H9 (cell line): ENCODE measurements around the gene TBPL1. TPM values are rescaled to one million over a fixed set of nuclear protein-coding genes. Genes with fewer than 3 reads are reported as not detected.

Experiments
- DNase-seq: peaks from one replicate; pipeline ENCODE4 v3.0.0-alpha.2; 2017
- H2AFZ ChIP-seq: one replicate; pipeline ENCODE4 v1.6.1; 2013; ENCODE audit warnings: mild to moderate bottlenecking, low read length, control low read depth, moderate library complexity
- H2AK5ac ChIP-seq: 2 replicates; pipeline ENCODE4 v1.6.1; 2013; ENCODE audit warnings: low read length, control low read depth, mixed read lengths; ENCODE audit not compliant: insufficient read length
- H2BK120ac ChIP-seq: one replicate; pipeline ENCODE4 v1.6.1; 2013; ENCODE audit warnings: low read depth, mild to moderate bottlenecking, low read length, control low read depth, inconsistent platforms; ENCODE audit not compliant: poor library complexity, severe bottlenecking
- H2BK12ac ChIP-seq: 2 replicates; pipeline ENCODE4 v1.6.1; 2013; ENCODE audit warnings: low read length, control low read depth, mixed read lengths, low read depth; ENCODE audit not compliant: insufficient read length
- H2BK15ac ChIP-seq: 2 replicates; pipeline ENCODE4 v1.6.1; 2013; ENCODE audit warnings: low read depth, low read length, control low read depth
- H2BK20ac ChIP-seq: one replicate; pipeline ENCODE4 v1.6.1; 2013; ENCODE audit warnings: low read depth, mild to moderate bottlenecking, low read length, control low read depth, inconsistent platforms; ENCODE audit not compliant: poor library complexity, severe bottlenecking
- H2BK5ac ChIP-seq: 2 replicates; pipeline ENCODE4 v1.6.1; 2013; ENCODE audit warnings: low read length, control low read depth, mixed read lengths; ENCODE audit not compliant: insufficient read length
- H3K14ac ChIP-seq: 2 replicates; pipeline ENCODE4 v1.6.1; 2013; ENCODE audit warnings: low read length, control low read depth; ENCODE audit not compliant: insufficient read depth
- H3K18ac ChIP-seq: 2 replicates; pipeline ENCODE4 v1.6.1; 2013; ENCODE audit warnings: low read depth, mild to moderate bottlenecking, mixed read lengths, low read length, control low read depth; ENCODE audit not compliant: insufficient read length
- H3K23ac ChIP-seq: 2 replicates; pipeline ENCODE4 v1.6.1; 2013; ENCODE audit warnings: low read length, control low read depth, mixed read lengths, low read depth; ENCODE audit not compliant: insufficient read length
- H3K23me2 ChIP-seq: 2 replicates; pipeline ENCODE4 v1.6.1; 2013; ENCODE audit warnings: low read depth, mild to moderate bottlenecking, mixed read lengths, low read length, control low read depth; ENCODE audit not compliant: insufficient read length, poor library complexity, severe bottlenecking
- H3K27ac ChIP-seq: 2 replicates; pipeline ENCODE4 v1.5.1; 2013; ENCODE audit warnings: low read length, control low read depth, mixed read lengths, low read depth; ENCODE audit not compliant: insufficient read length
- H3K27me3 ChIP-seq: 2 replicates; pipeline ENCODE4 v1.6.1; 2013; ENCODE audit warnings: low read length, control low read depth, inconsistent platforms; ENCODE audit not compliant: insufficient read depth
- H3K4ac ChIP-seq: 2 replicates; pipeline ENCODE4 v1.6.1; 2013; ENCODE audit warnings: low read depth, mild to moderate bottlenecking, control low read depth, inconsistent platforms, low read length, moderate library complexity
- H3K4me1 ChIP-seq: 2 replicates; pipeline ENCODE4 v1.6.1; 2013; ENCODE audit warnings: low read length, control low read depth, inconsistent platforms; ENCODE audit not compliant: insufficient read depth
- H3K4me2 ChIP-seq: 2 replicates; pipeline ENCODE4 v1.6.1; 2013; ENCODE audit warnings: low read length, control low read depth, mixed read lengths; ENCODE audit not compliant: insufficient read length, insufficient read depth
- H3K56ac ChIP-seq: 2 replicates; pipeline ENCODE4 v1.6.1; 2013; ENCODE audit warnings: low read depth, mild to moderate bottlenecking, mixed read lengths, low read length, control low read depth; ENCODE audit not compliant: insufficient read length
- H3K79me1 ChIP-seq: 2 replicates; pipeline ENCODE4 v1.6.1; 2013; ENCODE audit warnings: low read depth, mild to moderate bottlenecking, moderate library complexity, low read length, control low read depth, inconsistent platforms; ENCODE audit not compliant: insufficient read depth, poor library complexity, severe bottlenecking
- H3K79me2 ChIP-seq: 2 replicates; pipeline ENCODE4 v1.6.1; 2013; ENCODE audit warnings: low read length, control low read depth, inconsistent platforms; ENCODE audit not compliant: insufficient read depth
- H3K9ac ChIP-seq: 2 replicates; pipeline ENCODE4 v1.6.1; 2013; ENCODE audit warnings: low read length, control low read depth, mixed read lengths; ENCODE audit not compliant: insufficient read length; ENCODE audit errors: extremely low read depth
- H3K9me3 ChIP-seq: one replicate; pipeline ENCODE4 v1.6.1; 2013; ENCODE audit warnings: low read depth, low read length, inconsistent platforms; ENCODE audit not compliant: control insufficient read depth
- H3T11ph ChIP-seq: one replicate; pipeline ENCODE4 v1.6.1; 2013; ENCODE audit warnings: mild to moderate bottlenecking, low read length, control low read depth, inconsistent platforms
- H4K20me1 ChIP-seq: one replicate; pipeline ENCODE4 v1.6.1; 2013; ENCODE audit not compliant: control insufficient read depth, insufficient read length, insufficient read depth
- H4K5ac ChIP-seq: 2 replicates; pipeline ENCODE4 v1.6.1; 2013; ENCODE audit warnings: low read depth, mild to moderate bottlenecking, mixed read lengths, low read length, control low read depth; ENCODE audit not compliant: insufficient read length
- H4K8ac ChIP-seq: replicated peaks from 2 replicates; pipeline ENCODE4 v1.6.1; 2013; ENCODE audit warnings: low read length, control low read depth, mixed read lengths, low read depth; ENCODE audit not compliant: insufficient read length
- H4K91ac ChIP-seq: 2 replicates; pipeline ENCODE4 v1.6.1; 2013; ENCODE audit warnings: low read depth, mild to moderate bottlenecking, moderate library complexity, mixed read lengths, low read length, control low read depth; ENCODE audit not compliant: insufficient read length
- H3K27ac Mint-ChIP-seq, 3 experiments: 2 replicates in 2 of 3; 3 replicates in 1 of 3; pipeline ENCODE4 v1.8.0; 2020 to 2021; ENCODE audit warnings: mixed read lengths in 3 of 3, mild to moderate bottlenecking in 1 of 3, moderate library complexity in 1 of 3
- H3K27me3 Mint-ChIP-seq: 2 replicates; pipeline ENCODE4 v1.8.0; 2021; ENCODE audit warnings: low read depth, mild to moderate bottlenecking, moderate library complexity, mixed read lengths
- H3K36me3 Mint-ChIP-seq, 3 experiments: 2 replicates in 2 of 3; 3 replicates in 1 of 3; pipeline ENCODE4 v1.8.0; 2020 to 2021; ENCODE audit warnings: low read depth in 3 of 3, mixed read lengths in 3 of 3; ENCODE audit not compliant: insufficient read depth in 1 of 3
- H3K4me1 Mint-ChIP-seq, 2 experiments: 2 replicates each; pipeline ENCODE4 v1.8.0; 2020; ENCODE audit warnings: mixed read lengths in 2 of 2
- H3K4me3 Mint-ChIP-seq, 2 experiments: 2 replicates in 1 of 2; 3 replicates in 1 of 2; pipeline ENCODE4 v1.8.0; 2020 to 2021; ENCODE audit warnings: mild to moderate bottlenecking in 2 of 2, mixed read lengths in 2 of 2, moderate library complexity in 1 of 2
- H3K9me3 Mint-ChIP-seq, 2 experiments: 2 replicates in 1 of 2; 3 replicates in 1 of 2; pipeline ENCODE4 v1.8.0; 2020; ENCODE audit warnings: mild to moderate bottlenecking in 2 of 2, mixed read lengths in 2 of 2, moderate library complexity in 1 of 2
- WGBS: extraction: QIAGEN DNeasy Blood & Tissue Kit; methylation state at CpG from one replicate; pipeline ENCODE4 v1.1.7; 2013; ENCODE audit warnings: missing lambda C conversion rate, low lambda C conversion rate, mixed read lengths; ENCODE audit not compliant: insufficient read length; ENCODE audit errors: extremely low coverage; 5-methylcytosine and 5-hydroxymethylcytosine counted together
- total RNA-seq: library from RNA; stranded (reverse); gene quantifications from 2 replicates; pipeline ENCODE4 v1.2.1, GENCODE V29; 2021
- TF ChIP-seq, protein P1 (sequence below): fragments of 200-600 bp; sonication (generic); conservative IDR thresholded peaks from 3 replicates; pipeline ENCODE4 v1.8.0; 2021; ENCODE audit warnings: antibody characterized with exemption, mild to moderate bottlenecking

The TBPL1 gene
- total RNA-seq, 1 experiment from 2014 or later: 49.7 TPM

DNA sequence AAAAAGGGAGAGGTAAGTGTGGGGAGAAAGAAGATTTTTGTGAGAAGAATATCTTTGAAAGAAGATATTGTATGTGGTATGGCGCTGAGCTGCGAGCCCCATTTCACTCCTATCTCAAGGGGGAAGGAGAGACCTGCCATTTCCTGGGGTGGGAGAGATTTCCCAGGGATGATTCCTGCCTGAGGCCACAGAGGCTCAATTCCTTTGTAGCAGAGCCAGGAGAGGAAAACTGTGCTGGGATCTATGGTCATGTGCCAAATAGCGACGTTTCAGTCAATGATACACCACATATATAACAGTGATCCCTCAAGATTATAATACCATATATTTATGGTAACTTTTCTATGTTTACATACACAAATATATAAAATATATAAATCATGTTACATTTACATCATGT lies 35.2 kb upstream of the TBPL1 start:
- Histone ChIP-seq H3K4me1 (peaks cover 2% of the 10 kb centered on the region; the same call in 1 of the 2 replicates), H2BK20ac (no peak overlapping the region)

More for the DNA sequence above, 35.2 kb upstream of the TBPL1 start:
- Histone ChIP-seq H3K9me3 (no peaks in the 10 kb centered on the region), H3K9ac (no peak overlapping the region), H2BK15ac (no peak overlapping the region), H3K14ac (no peak overlapping the region), H3K79me2 (no peaks in the 10 kb centered on the region), H4K20me1 (no peaks in the 10 kb centered on the region), H4K91ac (no peak overlapping the region), H3K23me2 (no peaks in the 10 kb centered on the region), H2BK120ac (no peak overlapping the region), H3K27me3 (no peaks in the 10 kb centered on the region), H2AK5ac (no peak overlapping the region), H4K5ac (no peak overlapping the region), H4K8ac (no peak overlapping the region), H3K18ac (no peak overlapping the region), H3K79me1 (no peaks in the 10 kb centered on the region), H3K4me2 (no peak overlapping the region), H3K27ac (no peak overlapping the region), H2BK12ac (no peak overlapping the region), H3T11ph (no peak overlapping the region), H2BK5ac (no peak overlapping the region), H3K23ac (no peak overlapping the region), H3K56ac (no peak overlapping the region), H3K4ac (no peak overlapping the region), H2AFZ (no peak overlapping the region)
- Mint-ChIP-seq H3K4me1 (peaks cover 7 to 15% of the 10 kb centered on the region in 2 experiments), H3K4me3 (no peak overlapping the region), H3K27ac (no peak overlapping the region), H3K27me3 (no peaks in the 10 kb centered on the region), H3K9me3 (peaks cover 7 to 9% of the 10 kb centered on the region in 2 experiments; a peak in 4 of 5 replicates), H3K36me3 (peaks cover 0 to 8% (median 3%) of the 10 kb centered on the region in 3 experiments; a peak in 3 of 7 replicates)
- TF ChIP-seq, protein P1, sequence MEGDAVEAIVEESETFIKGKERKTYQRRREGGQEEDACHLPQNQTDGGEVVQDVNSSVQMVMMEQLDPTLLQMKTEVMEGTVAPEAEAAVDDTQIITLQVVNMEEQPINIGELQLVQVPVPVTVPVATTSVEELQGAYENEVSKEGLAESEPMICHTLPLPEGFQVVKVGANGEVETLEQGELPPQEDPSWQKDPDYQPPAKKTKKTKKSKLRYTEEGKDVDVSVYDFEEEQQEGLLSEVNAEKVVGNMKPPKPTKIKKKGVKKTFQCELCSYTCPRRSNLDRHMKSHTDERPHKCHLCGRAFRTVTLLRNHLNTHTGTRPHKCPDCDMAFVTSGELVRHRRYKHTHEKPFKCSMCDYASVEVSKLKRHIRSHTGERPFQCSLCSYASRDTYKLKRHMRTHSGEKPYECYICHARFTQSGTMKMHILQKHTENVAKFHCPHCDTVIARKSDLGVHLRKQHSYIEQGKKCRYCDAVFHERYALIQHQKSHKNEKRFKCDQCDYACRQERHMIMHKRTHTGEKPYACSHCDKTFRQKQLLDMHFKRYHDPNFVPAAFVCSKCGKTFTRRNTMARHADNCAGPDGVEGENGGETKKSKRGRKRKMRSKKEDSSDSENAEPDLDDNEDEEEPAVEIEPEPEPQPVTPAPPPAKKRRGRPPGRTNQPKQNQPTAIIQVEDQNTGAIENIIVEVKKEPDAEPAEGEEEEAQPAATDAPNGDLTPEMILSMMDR: no peak
- DNase-seq: no peak
- WGBS: 100% methylated on average over 1 of the region's 4 CpGs
